Measurements from ENCODE around the gene RNF223.

DNA sequence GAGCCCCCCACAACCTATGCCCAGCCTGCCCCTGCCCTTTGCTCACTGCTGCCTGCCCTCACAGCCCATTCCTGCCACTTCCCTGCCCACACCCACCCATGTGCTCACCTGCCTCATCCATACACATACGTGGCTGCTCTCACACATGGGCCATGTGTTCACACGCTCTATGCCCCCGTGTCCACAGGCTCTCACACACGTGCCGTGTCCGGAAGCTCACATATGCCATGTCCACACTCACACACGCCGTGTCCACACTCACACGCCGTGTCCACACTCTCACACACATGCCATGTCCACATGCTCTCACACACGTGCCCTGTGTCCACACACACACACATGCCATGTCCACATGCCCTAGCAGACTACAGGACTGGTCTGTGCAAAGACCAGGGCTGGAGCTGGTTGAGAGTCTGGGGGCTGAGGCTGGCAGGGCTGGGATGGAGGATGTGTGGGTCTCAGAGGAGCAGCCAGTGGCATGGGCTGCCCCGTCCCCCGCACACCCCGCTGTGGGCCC lies 583 bp upstream of the RNF223 start:
- TF ChIP-seq, protein P1, sequence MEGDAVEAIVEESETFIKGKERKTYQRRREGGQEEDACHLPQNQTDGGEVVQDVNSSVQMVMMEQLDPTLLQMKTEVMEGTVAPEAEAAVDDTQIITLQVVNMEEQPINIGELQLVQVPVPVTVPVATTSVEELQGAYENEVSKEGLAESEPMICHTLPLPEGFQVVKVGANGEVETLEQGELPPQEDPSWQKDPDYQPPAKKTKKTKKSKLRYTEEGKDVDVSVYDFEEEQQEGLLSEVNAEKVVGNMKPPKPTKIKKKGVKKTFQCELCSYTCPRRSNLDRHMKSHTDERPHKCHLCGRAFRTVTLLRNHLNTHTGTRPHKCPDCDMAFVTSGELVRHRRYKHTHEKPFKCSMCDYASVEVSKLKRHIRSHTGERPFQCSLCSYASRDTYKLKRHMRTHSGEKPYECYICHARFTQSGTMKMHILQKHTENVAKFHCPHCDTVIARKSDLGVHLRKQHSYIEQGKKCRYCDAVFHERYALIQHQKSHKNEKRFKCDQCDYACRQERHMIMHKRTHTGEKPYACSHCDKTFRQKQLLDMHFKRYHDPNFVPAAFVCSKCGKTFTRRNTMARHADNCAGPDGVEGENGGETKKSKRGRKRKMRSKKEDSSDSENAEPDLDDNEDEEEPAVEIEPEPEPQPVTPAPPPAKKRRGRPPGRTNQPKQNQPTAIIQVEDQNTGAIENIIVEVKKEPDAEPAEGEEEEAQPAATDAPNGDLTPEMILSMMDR (IDR thresholded peaks at IDR 0.05; ENCODE audit: low read length), result no peak
- TF ChIP-seq EZH2 (IDR thresholded peaks at IDR 0.05; ENCODE audit: borderline replicate concordance, low read length), result no peak

Data from OCI-LY1 (cell line).